Liver (tissue), 3 donors: Measurements from ENCODE around the gene FPR3.

ENCODE experiments used
- EGR1 ChIP-seq, 2 donors: IDR thresholded peaks; 2 replicates each; pipeline ENCODE4 v1.6.1; 2016 to 2018; ENCODE audit warnings: antibody characterized with exemption in 2 of 2, low read depth in 2 of 2
- JUND ChIP-seq, 2 donors: IDR thresholded peaks; 2 replicates each; pipeline ENCODE4 v1.6.1; 2016; ENCODE audit warnings: antibody characterized with exemption in 2 of 2
- RAD21 ChIP-seq, 2 donors: IDR thresholded peaks; 2 replicates each; pipeline ENCODE4 v1.6.1; 2016; ENCODE audit warnings: antibody characterized with exemption in 2 of 2, mild to moderate bottlenecking in 2 of 2
- TAF1 ChIP-seq: conservative IDR thresholded peaks from 2 replicates; pipeline ENCODE4 v1.6.1; 2016; ENCODE audit warnings: antibody characterized with exemption, mild to moderate bottlenecking
- YY1 ChIP-seq: IDR thresholded peaks from 2 replicates; pipeline ENCODE4 v1.6.1; 2016; ENCODE audit warnings: antibody characterized with exemption, mild to moderate bottlenecking
- TF ChIP-seq, protein P1 (sequence below): fragments of 150-350 bp; IDR thresholded peaks from 2 replicates; pipeline ENCODE4 v1.5.1; 2017; ENCODE audit warnings: improper control_type of control experiment, low read depth, low read length; ENCODE audit not compliant: missing input control
- TF ChIP-seq, protein P2 (sequence below): IDR thresholded peaks from 2 replicates; pipeline ENCODE4 v1.6.1; 2016; ENCODE audit warnings: antibody characterized with exemption, mild to moderate bottlenecking
- TF ChIP-seq, protein P3 (sequence below): IDR thresholded peaks from 2 replicates; pipeline ENCODE4 v1.6.1; 2016; ENCODE audit warnings: antibody characterized with exemption
- donor health status: healthy.
- donor health status: healthy.

DNA sequence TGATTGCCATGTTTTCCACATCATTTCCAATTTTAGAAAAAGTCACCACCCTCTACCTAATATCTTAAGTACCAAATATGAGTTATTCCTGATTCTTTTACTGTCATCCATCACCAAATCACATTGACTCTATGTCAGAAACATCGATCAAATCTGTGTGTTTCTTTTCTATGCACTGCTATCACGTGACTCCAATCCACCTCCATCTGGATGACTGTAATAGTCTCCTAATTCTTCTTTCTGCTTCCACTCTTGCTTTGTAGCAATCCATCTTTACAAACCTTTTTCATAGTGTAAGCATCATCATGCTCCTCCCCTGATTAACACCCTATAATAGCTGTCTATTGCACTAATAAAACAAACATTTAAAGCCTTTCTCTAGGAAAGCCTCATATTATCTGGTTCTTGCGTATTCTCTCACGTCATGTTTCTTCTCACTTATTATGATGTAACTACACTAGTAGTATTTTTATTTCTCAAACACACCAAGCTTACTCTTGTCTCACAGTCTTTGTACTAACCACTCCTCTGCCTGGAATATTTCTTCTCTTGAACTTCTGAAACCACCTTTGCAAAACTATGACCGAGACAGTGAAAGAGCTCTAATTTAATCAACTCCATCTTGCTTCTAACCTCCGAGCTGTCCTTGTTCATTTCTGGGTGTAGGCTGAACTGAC, 10.7 kb upstream of the FPR3 start:
- TF ChIP-seq, protein P1, sequence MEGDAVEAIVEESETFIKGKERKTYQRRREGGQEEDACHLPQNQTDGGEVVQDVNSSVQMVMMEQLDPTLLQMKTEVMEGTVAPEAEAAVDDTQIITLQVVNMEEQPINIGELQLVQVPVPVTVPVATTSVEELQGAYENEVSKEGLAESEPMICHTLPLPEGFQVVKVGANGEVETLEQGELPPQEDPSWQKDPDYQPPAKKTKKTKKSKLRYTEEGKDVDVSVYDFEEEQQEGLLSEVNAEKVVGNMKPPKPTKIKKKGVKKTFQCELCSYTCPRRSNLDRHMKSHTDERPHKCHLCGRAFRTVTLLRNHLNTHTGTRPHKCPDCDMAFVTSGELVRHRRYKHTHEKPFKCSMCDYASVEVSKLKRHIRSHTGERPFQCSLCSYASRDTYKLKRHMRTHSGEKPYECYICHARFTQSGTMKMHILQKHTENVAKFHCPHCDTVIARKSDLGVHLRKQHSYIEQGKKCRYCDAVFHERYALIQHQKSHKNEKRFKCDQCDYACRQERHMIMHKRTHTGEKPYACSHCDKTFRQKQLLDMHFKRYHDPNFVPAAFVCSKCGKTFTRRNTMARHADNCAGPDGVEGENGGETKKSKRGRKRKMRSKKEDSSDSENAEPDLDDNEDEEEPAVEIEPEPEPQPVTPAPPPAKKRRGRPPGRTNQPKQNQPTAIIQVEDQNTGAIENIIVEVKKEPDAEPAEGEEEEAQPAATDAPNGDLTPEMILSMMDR, result no peak
- TF ChIP-seq, protein P2, sequence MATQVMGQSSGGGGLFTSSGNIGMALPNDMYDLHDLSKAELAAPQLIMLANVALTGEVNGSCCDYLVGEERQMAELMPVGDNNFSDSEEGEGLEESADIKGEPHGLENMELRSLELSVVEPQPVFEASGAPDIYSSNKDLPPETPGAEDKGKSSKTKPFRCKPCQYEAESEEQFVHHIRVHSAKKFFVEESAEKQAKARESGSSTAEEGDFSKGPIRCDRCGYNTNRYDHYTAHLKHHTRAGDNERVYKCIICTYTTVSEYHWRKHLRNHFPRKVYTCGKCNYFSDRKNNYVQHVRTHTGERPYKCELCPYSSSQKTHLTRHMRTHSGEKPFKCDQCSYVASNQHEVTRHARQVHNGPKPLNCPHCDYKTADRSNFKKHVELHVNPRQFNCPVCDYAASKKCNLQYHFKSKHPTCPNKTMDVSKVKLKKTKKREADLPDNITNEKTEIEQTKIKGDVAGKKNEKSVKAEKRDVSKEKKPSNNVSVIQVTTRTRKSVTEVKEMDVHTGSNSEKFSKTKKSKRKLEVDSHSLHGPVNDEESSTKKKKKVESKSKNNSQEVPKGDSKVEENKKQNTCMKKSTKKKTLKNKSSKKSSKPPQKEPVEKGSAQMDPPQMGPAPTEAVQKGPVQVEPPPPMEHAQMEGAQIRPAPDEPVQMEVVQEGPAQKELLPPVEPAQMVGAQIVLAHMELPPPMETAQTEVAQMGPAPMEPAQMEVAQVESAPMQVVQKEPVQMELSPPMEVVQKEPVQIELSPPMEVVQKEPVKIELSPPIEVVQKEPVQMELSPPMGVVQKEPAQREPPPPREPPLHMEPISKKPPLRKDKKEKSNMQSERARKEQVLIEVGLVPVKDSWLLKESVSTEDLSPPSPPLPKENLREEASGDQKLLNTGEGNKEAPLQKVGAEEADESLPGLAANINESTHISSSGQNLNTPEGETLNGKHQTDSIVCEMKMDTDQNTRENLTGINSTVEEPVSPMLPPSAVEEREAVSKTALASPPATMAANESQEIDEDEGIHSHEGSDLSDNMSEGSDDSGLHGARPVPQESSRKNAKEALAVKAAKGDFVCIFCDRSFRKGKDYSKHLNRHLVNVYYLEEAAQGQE, result no peak
- TF ChIP-seq EGR1 (IDR thresholded peaks at IDR 0.05; ENCODE audit: low read depth in 2 of 2), result no peak
- TF ChIP-seq, protein P3, sequence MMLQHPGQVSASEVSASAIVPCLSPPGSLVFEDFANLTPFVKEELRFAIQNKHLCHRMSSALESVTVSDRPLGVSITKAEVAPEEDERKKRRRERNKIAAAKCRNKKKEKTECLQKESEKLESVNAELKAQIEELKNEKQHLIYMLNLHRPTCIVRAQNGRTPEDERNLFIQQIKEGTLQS, result no peak
- TF ChIP-seq YY1, result no peak
- no peak for TF ChIP-seq JUND (IDR thresholded peaks at IDR 0.05)
- TF ChIP-seq TAF1, result no peak
- TF ChIP-seq RAD21 (IDR thresholded peaks at IDR 0.05), result no peak
